OCI-LY7 (cell line): ENCODE measurements around the gene CA10. TPM values are rescaled to one million over a fixed set of nuclear protein-coding genes. Genes with fewer than 3 reads are reported as not detected.

ENCODE experiments used
- BruUV-seq: library from RNA; stranded (reverse); fragments of 400-500 nt; replicated peaks from 2 replicates; lab custom pipeline; 2021; lab: Mats Ljungman, UMichigan
- CTCF ChIA-PET: fragments of 300-600 bp; sonication (Branson Sonifier 250); formaldehyde crosslinking; loops from one replicate; lab custom pipeline; 2022; ENCODE audit warnings: antibody characterized with exemption; ENCODE audit not compliant: unreplicated experiment; lab: Charles Lee
- POLR2A ChIA-PET: fragments of 300-600 bp; sonication (Branson Sonifier 250); formaldehyde crosslinking; loops from one replicate; lab custom pipeline; 2022; ENCODE audit warnings: antibody characterized with exemption; lab: Charles Lee
- DNase-seq: peaks from one replicate; pipeline ENCODE4 v3.0.0-alpha.2; 2015; ENCODE audit warnings: low spot score
- H2AFZ ChIP-seq: fragments of 200-600 bp; sonication (generic), shearing (Covaris generic); 2 replicates; pipeline ENCODE4 v1.6.1; 2014; ENCODE audit warnings: mild to moderate bottlenecking, antibody characterized with exemption, low read length, moderate library complexity
- H3K27ac ChIP-seq: fragments of 200-600 bp; sonication (generic); 2 replicates; pipeline ENCODE4 v1.5.1; 2014; ENCODE audit warnings: mixed run types, low read depth, mild to moderate bottlenecking, moderate library complexity, low read length, inconsistent platforms; ENCODE audit not compliant: poor library complexity, severe bottlenecking
- H3K36me3 ChIP-seq: fragments of 200-600 bp; sonication (generic); 2 replicates; pipeline ENCODE4 v1.6.1; 2014; ENCODE audit warnings: mild to moderate bottlenecking, antibody characterized with exemption, low read length, moderate library complexity, mixed read lengths; ENCODE audit not compliant: insufficient read depth
- H3K4me1 ChIP-seq: fragments of 200-600 bp; sonication (generic); 2 replicates; pipeline ENCODE4 v1.5.1; 2014; ENCODE audit warnings: mild to moderate bottlenecking, low read length; ENCODE audit not compliant: insufficient read depth, poor library complexity, severe bottlenecking
- H3K4me2 ChIP-seq: fragments of 200-600 bp; sonication (generic); 2 replicates; pipeline ENCODE4 v1.6.1; 2014; ENCODE audit warnings: mild to moderate bottlenecking, low read length
- H3K4me3 ChIP-seq: fragments of 200-600 bp; sonication (generic); 2 replicates; pipeline ENCODE4 v1.5.1; 2014; ENCODE audit warnings: mild to moderate bottlenecking, low read depth, low read length; ENCODE audit not compliant: poor library complexity, severe bottlenecking
- H3K79me2 ChIP-seq: fragments of 200-600 bp; sonication (generic); 2 replicates; pipeline ENCODE4 v1.6.1; 2016; ENCODE audit warnings: low read depth, mild to moderate bottlenecking, low read length, moderate library complexity, mixed read lengths; ENCODE audit not compliant: insufficient read depth
- H3K9me2 ChIP-seq: fragments of 200-600 bp; sonication (generic); 2 replicates; pipeline ENCODE4 v1.6.1; 2016; ENCODE audit warnings: mild to moderate bottlenecking, low read length, mixed read lengths; ENCODE audit not compliant: insufficient read depth
- H3K9me3 ChIP-seq: fragments of 200-600 bp; sonication (generic); 2 replicates; pipeline ENCODE4 v1.6.1; 2014; ENCODE audit warnings: mild to moderate bottlenecking, mixed run types, low read length, mixed read lengths
- H4K20me1 ChIP-seq: fragments of 200-600 bp; sonication (generic); 2 replicates; pipeline ENCODE4 v1.6.1; 2014; ENCODE audit warnings: mild to moderate bottlenecking, antibody characterized with exemption, low read length, moderate library complexity, mixed read lengths; ENCODE audit not compliant: insufficient read depth
- EZH2phosphoT487 ChIP-seq: fragments of 200-600 bp; sonication (generic); IDR thresholded peaks from 2 replicates; pipeline ENCODE4 v1.6.1; 2018; ENCODE audit warnings: low read depth, borderline replicate concordance, mild to moderate bottlenecking, mixed run types, antibody characterized with exemption, low read length, moderate library complexity, mixed read lengths
- intact Hi-C: fragments of 100-400 bp; cut with micrococcal nuclease; formaldehyde crosslinking; loops from one replicate; pipeline ENCODE4 v1.10.0; 2022; ENCODE audit not compliant: unreplicated experiment
- total RNA-seq, 2 experiments: library from RNA; depleted of rRNA in 1 of 2; stranded (reverse); fragments of >200 nt in 1 of 2; shearing (Covaris generic) in 1 of 2; gene quantifications; 2 replicates each; pipeline ENCODE4 v1.2.3, GENCODE V29; 2014 to 2022
- TF ChIP-seq, protein P1 (sequence below): fragments of 200-600 bp; sonication (generic); conservative IDR thresholded peaks from 2 replicates; pipeline ENCODE4 v1.5.1; 2014; ENCODE audit warnings: mild to moderate bottlenecking, antibody characterized with exemption, low read length, moderate library complexity, mixed read lengths

Gene CA10
- total RNA-seq, 2 experiments from 2014 or later: not detected

DNA sequence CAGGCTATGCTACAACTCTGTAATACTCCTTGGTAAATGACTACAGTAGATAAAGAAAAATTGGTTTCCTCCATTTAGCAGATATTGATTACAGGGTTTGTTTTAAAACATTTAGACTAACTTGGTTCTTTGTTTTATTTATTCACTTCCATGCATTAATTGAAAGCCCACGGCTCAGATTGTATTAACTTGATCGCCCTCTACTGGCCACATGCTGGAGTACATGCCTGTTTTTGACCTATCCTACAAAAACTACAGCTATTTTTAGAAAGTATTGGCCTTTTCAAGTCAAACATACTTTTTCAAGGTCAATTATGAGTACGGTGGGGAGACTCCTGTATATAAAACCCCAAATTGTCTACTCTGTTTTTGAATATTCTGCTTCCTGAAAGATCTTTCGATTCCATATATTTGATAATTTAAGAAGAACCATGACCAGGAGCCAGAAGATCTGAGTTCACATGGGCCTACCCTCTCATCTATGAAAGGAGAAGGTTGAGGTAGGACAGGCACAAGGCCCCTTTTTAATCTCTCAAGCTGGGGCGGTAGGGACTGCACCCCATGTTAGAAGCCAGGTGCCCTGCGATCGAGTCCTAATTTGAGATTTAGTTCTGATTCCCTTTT, 51.8 kb downstream of the CA10 start:
- Histone ChIP-seq H3K9me3 (no peaks in the 10 kb centered on the region), H4K20me1 (no peaks in the 10 kb centered on the region), H3K36me3 (no peaks in the 10 kb centered on the region), H2AFZ (no peak overlapping the region), H3K4me2 (no peak overlapping the region), H3K4me3 (no peak overlapping the region), H3K4me1 (no peaks in the 10 kb centered on the region), H3K27ac (no peak overlapping the region), H3K9me2 (no peaks in the 10 kb centered on the region), H3K79me2 (no peaks in the 10 kb centered on the region)
- DNase-seq: peak; percentile 43
- POLR2A ChIA-PET: no interaction called here
- TF ChIP-seq EZH2phosphoT487: no peak
- TF ChIP-seq, protein P1, sequence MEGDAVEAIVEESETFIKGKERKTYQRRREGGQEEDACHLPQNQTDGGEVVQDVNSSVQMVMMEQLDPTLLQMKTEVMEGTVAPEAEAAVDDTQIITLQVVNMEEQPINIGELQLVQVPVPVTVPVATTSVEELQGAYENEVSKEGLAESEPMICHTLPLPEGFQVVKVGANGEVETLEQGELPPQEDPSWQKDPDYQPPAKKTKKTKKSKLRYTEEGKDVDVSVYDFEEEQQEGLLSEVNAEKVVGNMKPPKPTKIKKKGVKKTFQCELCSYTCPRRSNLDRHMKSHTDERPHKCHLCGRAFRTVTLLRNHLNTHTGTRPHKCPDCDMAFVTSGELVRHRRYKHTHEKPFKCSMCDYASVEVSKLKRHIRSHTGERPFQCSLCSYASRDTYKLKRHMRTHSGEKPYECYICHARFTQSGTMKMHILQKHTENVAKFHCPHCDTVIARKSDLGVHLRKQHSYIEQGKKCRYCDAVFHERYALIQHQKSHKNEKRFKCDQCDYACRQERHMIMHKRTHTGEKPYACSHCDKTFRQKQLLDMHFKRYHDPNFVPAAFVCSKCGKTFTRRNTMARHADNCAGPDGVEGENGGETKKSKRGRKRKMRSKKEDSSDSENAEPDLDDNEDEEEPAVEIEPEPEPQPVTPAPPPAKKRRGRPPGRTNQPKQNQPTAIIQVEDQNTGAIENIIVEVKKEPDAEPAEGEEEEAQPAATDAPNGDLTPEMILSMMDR: peak; percentile 95
- no TSS peak for BruUV-seq
- CTCF ChIA-PET: no interaction called here
- intact Hi-C loops: loop anchor here (2.0 kb wide), 2 partner anchors 342 to 736 kb away; no protein-coding TSS in a partner anchor

DNA sequence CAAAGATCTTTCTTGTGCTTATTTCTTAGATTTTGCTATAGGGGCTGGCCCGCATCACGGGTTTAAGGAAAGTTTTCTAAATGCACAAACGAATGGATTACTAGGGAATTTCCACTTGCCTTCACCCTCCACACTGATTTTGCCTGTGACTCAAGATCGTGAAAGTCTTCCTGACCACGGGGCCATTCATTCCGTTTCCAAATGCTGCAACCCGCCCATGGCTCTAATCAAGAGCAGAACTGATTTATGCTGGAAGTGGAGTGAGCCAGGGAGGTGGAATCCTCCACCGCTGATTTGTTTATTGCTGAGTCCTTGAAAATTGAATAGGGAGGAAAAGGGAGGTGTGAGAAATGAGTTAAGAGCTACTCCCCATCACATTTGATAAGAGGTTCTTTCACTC, 52.4 kb downstream of the CA10 start:
- DNase-seq: no peak
- Histone ChIP-seq H2AFZ (no peak overlapping the region), H3K9me3 (no peaks in the 10 kb centered on the region), H3K4me3 (no peak overlapping the region), H3K4me2 (no peak overlapping the region), H4K20me1 (no peaks in the 10 kb centered on the region), H3K27ac (no peak overlapping the region), H3K36me3 (no peaks in the 10 kb centered on the region), H3K9me2 (no peaks in the 10 kb centered on the region), H3K4me1 (no peaks in the 10 kb centered on the region), H3K79me2 (no peaks in the 10 kb centered on the region)
- BruUV-seq: no TSS peak
- intact Hi-C loops: loop anchor here (2.0 kb wide), 2 partner anchors 341 to 735 kb away; no protein-coding TSS in a partner anchor
- TF ChIP-seq EZH2phosphoT487: no peak
- TF ChIP-seq, protein P1: no peak
- ChIA-PET CTCF (no interaction called here), POLR2A (no interaction called here)

DNA sequence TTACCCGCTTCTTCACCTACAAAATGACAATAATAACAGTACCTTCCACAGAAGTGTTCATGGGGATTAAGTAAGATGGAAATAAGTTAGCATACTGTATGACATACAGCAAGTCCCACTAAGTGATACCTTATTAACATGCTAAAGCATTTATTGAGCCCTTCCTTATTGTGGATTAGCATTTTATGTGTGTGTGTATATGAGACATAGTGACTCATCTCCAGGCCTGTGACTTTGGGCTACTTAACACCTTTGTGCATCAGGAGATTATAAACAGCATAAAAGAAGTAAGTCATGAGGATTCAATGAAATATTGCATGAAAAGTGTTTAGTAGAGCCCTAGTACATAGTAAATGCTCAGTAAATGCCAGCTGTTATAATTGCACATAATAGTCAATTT, 52.9 kb downstream of the CA10 start:
- Histone ChIP-seq H3K9me2 (no peaks in the 10 kb centered on the region), H3K36me3 (no peaks in the 10 kb centered on the region), H3K79me2 (no peaks in the 10 kb centered on the region), H2AFZ (no peak overlapping the region), H3K27ac (no peak overlapping the region), H3K9me3 (no peaks in the 10 kb centered on the region), H4K20me1 (no peaks in the 10 kb centered on the region), H3K4me3 (no peak overlapping the region), H3K4me2 (no peak overlapping the region), H3K4me1 (no peaks in the 10 kb centered on the region)
- ChIA-PET POLR2A (no interaction called here), CTCF (no interaction called here)
- no TSS peak for BruUV-seq
- intact Hi-C loops: no loop called here
- no peak for DNase-seq
- TF ChIP-seq, protein P1: no peak
- TF ChIP-seq EZH2phosphoT487: no peak
